ENCODE data around the gene CNTNAP5.

CNTNAP5 gene

GRCh38 chr2:124919296-124919695 is 894.2 kb downstream of the CNTNAP5 start:
- H3K4me3 ChIP-seq (ENCODE audit: low read depth, low read length), result no peak overlapping the region
- DNase-seq (ENCODE audit: low read depth), result no peak
- no peak for TF ChIP-seq CTCF (IDR thresholded peaks at IDR 0.05; ENCODE audit: control insufficient read depth, extremely low read depth, insufficient read depth)

- no peak for DNase-seq (ENCODE audit: low read depth)
- H3K4me3 ChIP-seq (ENCODE audit: low read depth, low read length), result no peak overlapping the region
- no peak for TF ChIP-seq CTCF (IDR thresholded peaks at IDR 0.05; ENCODE audit: control insufficient read depth, extremely low read depth, insufficient read depth)
These were observed 895.4 kb downstream of the CNTNAP5 start for GRCh38 chr2:124920448-124920847.

- no peak overlapping the region for H3K4me3 ChIP-seq (ENCODE audit: low read depth, low read length)
- no peak for DNase-seq (ENCODE audit: low read depth)
- TF ChIP-seq CTCF (IDR thresholded peaks at IDR 0.05; ENCODE audit: control insufficient read depth, extremely low read depth, insufficient read depth), result no peak
These were observed 896.1 kb downstream of the CNTNAP5 start for GRCh38 chr2:124921191-124921590.

GRCh38 chr2:124923097-124923496 is 898.0 kb downstream of the CNTNAP5 start:
- H3K4me3 ChIP-seq (ENCODE audit: low read depth, low read length), result no peak overlapping the region
- no peak for TF ChIP-seq CTCF (IDR thresholded peaks at IDR 0.05; ENCODE audit: control insufficient read depth, extremely low read depth, insufficient read depth)
- no peak for DNase-seq (ENCODE audit: low read depth)

- TF ChIP-seq CTCF (IDR thresholded peaks at IDR 0.05; ENCODE audit: control insufficient read depth, extremely low read depth, insufficient read depth), result no peak
- DNase-seq (ENCODE audit: low read depth), result no peak
- H3K4me3 ChIP-seq (ENCODE audit: low read depth, low read length), result no peak overlapping the region
These were observed 908.8 kb downstream of the CNTNAP5 start for GRCh38 chr2:124933883-124934282.

- no peak for DNase-seq (ENCODE audit: low read depth)
- H3K4me3 ChIP-seq (ENCODE audit: low read depth, low read length), result no peak overlapping the region
- TF ChIP-seq CTCF (IDR thresholded peaks at IDR 0.05; ENCODE audit: control insufficient read depth, extremely low read depth, insufficient read depth), result no peak
These were observed 928.8 kb downstream of the CNTNAP5 start for GRCh38 chr2:124953921-124954320.

GRCh38 chr2:124959581-124959980 is 934.5 kb downstream of the CNTNAP5 start:
- H3K4me3 ChIP-seq (ENCODE audit: low read depth, low read length), result no peak overlapping the region
- no peak for TF ChIP-seq CTCF (IDR thresholded peaks at IDR 0.05; ENCODE audit: control insufficient read depth, extremely low read depth, insufficient read depth)
- DNase-seq (ENCODE audit: low read depth), result no peak
